Subcutaneous abdominal adipose tissue (tissue), 5 donors: ENCODE measurements around the gene CORIN.

Experiments used
- H3K27ac ChIP-seq: one replicate; pipeline ENCODE4 v1.7.0; 2013; ENCODE audit warnings: low read depth, mild to moderate bottlenecking, inconsistent platforms, low read length, moderate library complexity
- H3K27me3 ChIP-seq, 5 donors: one replicate each; pipeline ENCODE4 v1.7.0; 2013; ENCODE audit warnings: low read length in 5 of 5, inconsistent platforms in 1 of 5; ENCODE audit not compliant: control insufficient read depth in 5 of 5, insufficient read depth in 4 of 5
- H3K36me3 ChIP-seq, 5 donors: one replicate each; pipeline ENCODE4 v1.7.0; 2013; ENCODE audit warnings: low read length in 5 of 5; ENCODE audit not compliant: control insufficient read depth in 5 of 5, insufficient read depth in 5 of 5
- H3K4me1 ChIP-seq, 5 donors: one replicate each; pipeline ENCODE4 v1.7.0; 2013; ENCODE audit warnings: low read length in 5 of 5, mild to moderate bottlenecking in 3 of 5, moderate library complexity in 1 of 5; ENCODE audit not compliant: control insufficient read depth in 5 of 5, insufficient read depth in 5 of 5
- H3K4me3 ChIP-seq, 5 donors: one replicate each; pipeline ENCODE4 v1.7.0; 2013; ENCODE audit warnings: low read length in 5 of 5, low read depth in 1 of 5
- H3K9ac ChIP-seq, 5 donors: one replicate each; pipeline ENCODE4 v1.7.0; 2013; ENCODE audit warnings: low read length in 5 of 5, mild to moderate bottlenecking in 4 of 5, moderate library complexity in 3 of 5
- H3K9me3 ChIP-seq, 5 donors: one replicate each; pipeline ENCODE4 v1.7.0; 2013; ENCODE audit warnings: low read length in 5 of 5; ENCODE audit not compliant: control insufficient read depth in 5 of 5
- donor health status: healthy.
- donor health status: healthy.
- donor health status: healthy.
- donor health status: healthy.
- donor health status: healthy.

CORIN gene

GRCh38 chr4:47817275-47817674, 20.6 kb downstream of the CORIN start:
- H3K36me3 ChIP-seq: no peaks in the 10 kb centered on the region
- H3K4me1 ChIP-seq: no peaks in the 10 kb centered on the region
- no peak overlapping the region for H3K27ac ChIP-seq
- no peak overlapping the region for H3K4me3 ChIP-seq
- peaks cover 0 to 1% (median 0%) of the 10 kb centered on the region in 5 donors for H3K27me3 ChIP-seq
- H3K9ac ChIP-seq: no peak overlapping the region
- H3K9me3 ChIP-seq: no peaks in the 10 kb centered on the region

- no peaks in the 10 kb centered on the region for H3K4me1 ChIP-seq
- H3K36me3 ChIP-seq: no peaks in the 10 kb centered on the region
- H3K4me3 ChIP-seq: no peak overlapping the region
- peaks cover 0 to 4% (median 0%) of the 10 kb centered on the region in 5 donors for H3K27me3 ChIP-seq
- H3K27ac ChIP-seq: no peak overlapping the region
- no peak overlapping the region for H3K9ac ChIP-seq
- H3K9me3 ChIP-seq: no peaks in the 10 kb centered on the region
Measured at GRCh38 chr4:47816748-47817147, 21.1 kb downstream of the CORIN start.

- Histone ChIP-seq H3K4me1 (no peaks in the 10 kb centered on the region), H3K27me3 (peaks cover 0 to 4% (median 0%) of the 10 kb centered on the region in 5 donors), H3K27ac (no peak overlapping the region), H3K9ac (no peak overlapping the region), H3K36me3 (no peaks in the 10 kb centered on the region), H3K4me3 (no peak overlapping the region), H3K9me3 (no peaks in the 10 kb centered on the region)
Measured at GRCh38 chr4:47814618-47815295, 23.1 kb downstream of the CORIN start.

GRCh38 chr4:47809654-47810203, 28.1 kb downstream of the CORIN start:
- Histone ChIP-seq H3K4me1 (no peaks in the 10 kb centered on the region), H3K4me3 (no peak overlapping the region), H3K36me3 (no peaks in the 10 kb centered on the region), H3K27ac (no peak overlapping the region), H3K9ac (no peak overlapping the region), H3K9me3 (no peaks in the 10 kb centered on the region), H3K27me3 (peaks cover 0 to 4% (median 0%) of the 10 kb centered on the region in 5 donors)

- no peak overlapping the region for H3K4me3 ChIP-seq
- no peaks in the 10 kb centered on the region for H3K27me3 ChIP-seq
- H3K9ac ChIP-seq: no peak overlapping the region
- no peaks in the 10 kb centered on the region for H3K4me1 ChIP-seq
- peaks cover 0 to 2% (median 0%) of the 10 kb centered on the region in 5 donors for H3K9me3 ChIP-seq
- no peak overlapping the region for H3K27ac ChIP-seq
- H3K36me3 ChIP-seq: no peaks in the 10 kb centered on the region
Measured at GRCh38 chr4:47804598-47804997, 33.3 kb downstream of the CORIN start.

- Histone ChIP-seq H3K9ac (no peak overlapping the region), H3K27me3 (no peaks in the 10 kb centered on the region), H3K4me3 (no peak overlapping the region), H3K9me3 (peaks cover 0 to 2% (median 0%) of the 10 kb centered on the region in 5 donors), H3K4me1 (no peaks in the 10 kb centered on the region), H3K36me3 (no peaks in the 10 kb centered on the region), H3K27ac (no peak overlapping the region)
Measured at GRCh38 chr4:47801481-47802002, 36.3 kb downstream of the CORIN start.

- H3K27me3 ChIP-seq: no peaks in the 10 kb centered on the region
- H3K4me1 ChIP-seq: no peaks in the 10 kb centered on the region
- no peak overlapping the region for H3K4me3 ChIP-seq
- no peak overlapping the region for H3K27ac ChIP-seq
- H3K9me3 ChIP-seq: no peaks in the 10 kb centered on the region
- no peak overlapping the region for H3K9ac ChIP-seq
- H3K36me3 ChIP-seq: no peaks in the 10 kb centered on the region
Measured at GRCh38 chr4:47798165-47798564, 39.7 kb downstream of the CORIN start.

- no peak overlapping the region for H3K27ac ChIP-seq
- no peaks in the 10 kb centered on the region for H3K9me3 ChIP-seq
- H3K4me3 ChIP-seq: no peak overlapping the region
- no peaks in the 10 kb centered on the region for H3K4me1 ChIP-seq
- H3K36me3 ChIP-seq: no peaks in the 10 kb centered on the region
- no peaks in the 10 kb centered on the region for H3K27me3 ChIP-seq
- H3K9ac ChIP-seq: no peak overlapping the region
Measured at GRCh38 chr4:47791965-47792364, 45.9 kb downstream of the CORIN start.

GRCh38 chr4:47790105-47790504, 47.8 kb downstream of the CORIN start:
- no peak overlapping the region for H3K9ac ChIP-seq
- no peaks in the 10 kb centered on the region for H3K4me1 ChIP-seq
- H3K9me3 ChIP-seq: no peaks in the 10 kb centered on the region
- H3K27ac ChIP-seq: no peak overlapping the region
- H3K4me3 ChIP-seq: no peak overlapping the region
- no peaks in the 10 kb centered on the region for H3K27me3 ChIP-seq
- H3K36me3 ChIP-seq: no peaks in the 10 kb centered on the region

GRCh38 chr4:47788126-47788525, 49.7 kb downstream of the CORIN start:
- H3K27ac ChIP-seq: no peak overlapping the region
- H3K36me3 ChIP-seq: no peaks in the 10 kb centered on the region
- H3K27me3 ChIP-seq: no peaks in the 10 kb centered on the region
- no peak overlapping the region for H3K9ac ChIP-seq
- H3K4me1 ChIP-seq: no peaks in the 10 kb centered on the region
- H3K9me3 ChIP-seq: no peaks in the 10 kb centered on the region
- no peak overlapping the region for H3K4me3 ChIP-seq
